Activated T-helper 17 cell treated with anti-CD3 and anti-CD28 coated beads, Interleukin-2, amount 50 U/mL, for 72 hours (primary cell): ENCODE measurements around the gene HIVEP1. TPM values are rescaled to one million over a fixed set of nuclear protein-coding genes. Genes with fewer than 3 reads are reported as not detected.

ENCODE experiments used
- ATAC-seq: fragments of 150-1000 bp; cut with Tn5 transposase; replicated peaks from 2 replicates; pipeline ENCODE4 v1.10.0; 2021; ENCODE audit warnings: mild to moderate bottlenecking, moderate library complexity
- H3K27ac Mint-ChIP-seq: one replicate; pipeline ENCODE4 v1.8.0; 2022; ENCODE audit warnings: mixed read lengths
- H3K27me3 Mint-ChIP-seq: one replicate; pipeline ENCODE4 v1.8.0; 2022; ENCODE audit warnings: mixed read lengths
- H3K36me3 Mint-ChIP-seq: one replicate; pipeline ENCODE4 v1.8.0; 2022; ENCODE audit warnings: low read depth, mild to moderate bottlenecking, mixed read lengths
- H3K4me1 Mint-ChIP-seq: one replicate; pipeline ENCODE4 v1.8.0; 2022; ENCODE audit warnings: mixed read lengths
- H3K4me3 Mint-ChIP-seq: one replicate; pipeline ENCODE4 v1.8.0; 2022; ENCODE audit warnings: mild to moderate bottlenecking, mixed read lengths
- H3K9me3 Mint-ChIP-seq: one replicate; pipeline ENCODE4 v1.8.0; 2022; ENCODE audit warnings: mixed read lengths
- total RNA-seq, 2 donors: library from RNA; stranded (reverse); gene quantifications; one replicate each; pipeline ENCODE4 v1.2.3, GENCODE V29; 2022

HIVEP1 gene
- total RNA-seq, 2 donors from 2014 or later = 29.4 to 75.5 TPM

DNA sequence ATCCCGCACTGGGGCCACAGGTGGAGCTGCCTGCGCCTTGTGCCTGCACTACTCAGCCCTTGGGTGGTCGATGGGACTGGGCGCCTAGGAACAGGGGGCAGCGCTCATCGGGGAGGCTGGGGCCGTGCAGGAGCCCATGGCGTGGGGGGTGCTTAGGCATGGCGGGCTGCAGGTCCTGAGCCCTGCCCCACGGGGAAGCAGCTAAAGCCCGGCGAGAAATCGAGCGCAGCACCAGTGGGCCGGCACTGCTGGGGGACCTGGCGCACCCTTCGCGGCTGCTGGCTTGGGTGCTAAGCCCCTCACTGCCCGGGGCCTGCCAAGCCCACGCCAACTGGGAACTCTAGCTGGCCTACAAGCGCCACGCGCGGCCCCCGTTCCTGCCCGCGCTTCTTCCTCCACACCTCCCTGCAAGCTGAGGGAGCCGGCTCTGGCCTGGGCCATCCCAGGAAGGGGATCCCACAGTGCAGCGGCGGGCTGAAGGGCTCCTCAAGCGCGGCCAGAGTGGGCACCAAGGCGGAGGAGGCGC is 5.8 kb downstream of the HIVEP1 start:
- Mint-ChIP-seq H3K27me3 (no peaks in the 10 kb centered on the region), H3K9me3 (no peaks in the 10 kb centered on the region), H3K27ac (no peak overlapping the region), H3K36me3 (peaks cover 98% of the 10 kb centered on the region), H3K4me1 (peaks cover 39% of the 10 kb centered on the region), H3K4me3 (no peak overlapping the region)
- no peak for ATAC-seq

DNA sequence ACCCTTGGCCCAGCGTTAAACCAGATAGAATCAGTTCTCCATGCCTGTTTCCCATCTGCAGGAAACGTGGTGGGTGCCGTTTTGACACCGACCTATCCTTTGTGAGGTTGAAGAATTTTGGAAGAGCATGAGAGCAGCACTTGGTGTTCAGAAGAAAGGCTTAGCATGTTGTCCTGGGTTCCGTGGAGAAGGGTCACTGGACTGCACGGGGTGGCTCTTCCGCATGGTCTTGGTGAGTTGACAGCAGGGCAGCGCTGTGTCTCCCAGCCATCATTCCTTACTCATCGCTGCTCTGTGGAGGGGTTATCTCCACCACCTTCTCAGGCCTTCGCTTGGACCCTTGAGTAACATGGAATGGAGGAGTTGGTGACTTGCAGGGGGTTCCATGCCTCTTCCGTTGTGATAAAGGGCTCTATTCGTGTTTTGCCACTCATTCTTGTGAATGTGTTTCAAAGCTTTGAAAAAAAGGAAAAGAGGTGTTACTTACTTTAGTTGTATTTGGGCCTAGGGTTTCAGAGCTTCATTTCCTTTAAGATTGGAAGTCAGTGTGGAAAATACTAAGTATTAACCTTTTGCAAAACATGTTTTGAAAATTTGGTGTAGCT is 8.2 kb downstream of the HIVEP1 start:
- Mint-ChIP-seq H3K4me1 (peaks cover 26% of the 10 kb centered on the region), H3K27me3 (no peaks in the 10 kb centered on the region), H3K27ac (no peak overlapping the region), H3K4me3 (peak overlapping the region; percentile 6), H3K36me3 (peaks cover 89% of the 10 kb centered on the region), H3K9me3 (no peaks in the 10 kb centered on the region)
- ATAC-seq = no peak

DNA sequence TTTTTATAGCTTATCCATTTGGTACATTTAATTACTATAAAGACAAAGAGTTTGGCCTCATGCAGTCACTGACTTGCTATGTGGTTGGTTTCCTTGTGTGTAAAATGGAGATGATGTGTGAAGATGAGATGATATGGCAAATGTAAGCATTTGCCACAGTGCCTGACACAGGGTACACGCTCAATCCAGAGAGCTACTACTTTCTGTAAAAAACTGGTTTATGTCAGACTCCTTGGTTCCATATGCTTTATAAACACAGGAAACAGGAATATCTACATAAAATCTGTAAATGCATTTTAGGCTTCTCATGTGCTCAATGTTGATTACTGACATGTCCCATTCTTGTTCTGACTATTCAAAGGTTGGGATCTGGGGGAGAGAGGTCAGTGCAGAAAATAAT is 10.4 kb downstream of the HIVEP1 start:
- Mint-ChIP-seq H3K9me3 (peaks cover 1% of the 10 kb centered on the region), H3K36me3 (peaks cover 89% of the 10 kb centered on the region), H3K27ac (no peak overlapping the region), H3K4me1 (peaks cover 30% of the 10 kb centered on the region), H3K4me3 (no peak overlapping the region), H3K27me3 (no peaks in the 10 kb centered on the region)
- no peak for ATAC-seq

DNA sequence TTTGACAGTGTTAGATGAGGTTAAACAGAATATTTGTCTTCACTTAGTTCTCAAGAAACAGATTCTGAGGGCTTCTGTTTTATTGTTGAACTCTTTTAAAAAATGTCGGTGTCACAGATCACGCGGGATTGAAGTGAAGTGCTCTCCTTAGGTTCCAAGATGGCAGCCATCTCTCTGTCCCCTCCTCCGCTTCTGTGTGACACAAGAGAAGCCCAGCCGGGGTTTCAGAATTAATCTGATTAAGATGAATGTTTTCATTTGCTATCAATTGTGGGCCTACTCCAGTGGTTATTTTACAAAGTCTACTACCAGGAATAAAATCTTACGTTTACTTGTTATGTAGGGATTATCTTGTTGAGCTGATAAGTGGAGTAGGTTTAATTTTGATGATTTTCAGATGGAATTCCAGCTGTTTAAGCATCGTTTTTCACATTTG is 10.9 kb downstream of the HIVEP1 start:
- no peak for ATAC-seq
- H3K4me1 Mint-ChIP-seq = peaks cover 35% of the 10 kb centered on the region
- no peak overlapping the region for H3K27ac Mint-ChIP-seq
- peaks cover 90% of the 10 kb centered on the region for H3K36me3 Mint-ChIP-seq
- peaks cover 4% of the 10 kb centered on the region for H3K9me3 Mint-ChIP-seq
- H3K27me3 Mint-ChIP-seq = no peaks in the 10 kb centered on the region
- no peak overlapping the region for H3K4me3 Mint-ChIP-seq

GRCh38 chr6:12024216-12024615 is 12.1 kb downstream of the HIVEP1 start:
- Mint-ChIP-seq H3K27ac (no peak overlapping the region), H3K4me1 (peaks cover 30% of the 10 kb centered on the region), H3K9me3 (peaks cover 4% of the 10 kb centered on the region), H3K4me3 (no peak overlapping the region), H3K27me3 (no peaks in the 10 kb centered on the region), H3K36me3 (peaks cover 91% of the 10 kb centered on the region)
- ATAC-seq = no peak

DNA sequence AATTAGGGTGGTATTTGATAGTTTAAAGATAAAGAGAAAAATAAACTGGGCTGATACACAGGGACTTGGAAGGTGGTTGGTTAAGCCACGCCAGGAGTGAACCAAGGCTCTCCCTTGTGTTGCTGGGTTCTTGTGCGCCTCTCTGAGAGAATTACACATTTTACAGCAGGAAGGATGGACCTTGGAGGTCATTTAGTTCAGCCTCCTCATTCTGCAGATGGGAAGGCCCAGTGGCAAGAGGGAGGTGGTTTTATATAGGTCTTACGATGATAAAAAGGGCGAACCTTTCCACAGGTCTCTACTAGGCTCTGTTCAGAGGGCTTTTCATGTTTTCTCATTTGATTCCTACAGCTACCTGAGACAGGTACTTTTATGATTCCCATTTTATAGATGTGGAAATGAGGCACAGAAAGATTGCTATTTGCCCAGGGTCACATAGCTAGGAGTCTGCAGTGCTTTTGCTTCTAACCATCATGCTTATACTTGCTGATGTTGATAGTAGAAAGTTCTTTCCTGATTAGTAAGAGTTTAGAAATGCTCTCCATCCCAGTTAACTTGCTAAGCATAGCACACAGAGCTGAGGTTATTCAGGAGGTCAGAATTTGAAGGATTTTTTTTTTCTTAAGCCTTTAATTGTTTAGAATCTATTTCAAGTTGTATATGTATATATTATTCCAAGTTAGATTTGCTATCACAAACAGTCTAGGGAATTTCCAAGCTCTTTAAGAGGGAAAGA is 12.8 kb downstream of the HIVEP1 start:
- no peak overlapping the region for H3K4me3 Mint-ChIP-seq
- H3K36me3 Mint-ChIP-seq = peaks cover 91% of the 10 kb centered on the region
- peaks cover 7% of the 10 kb centered on the region for H3K9me3 Mint-ChIP-seq

GRCh38 chr6:12026120-12026519 is 14.0 kb downstream of the HIVEP1 start:
- Mint-ChIP-seq H3K27ac (no peak overlapping the region), H3K36me3 (peaks cover 91% of the 10 kb centered on the region), H3K27me3 (no peaks in the 10 kb centered on the region), H3K4me3 (no peak overlapping the region), H3K4me1 (peaks cover 30% of the 10 kb centered on the region), H3K9me3 (peaks cover 7% of the 10 kb centered on the region)
- ATAC-seq = no peak

More for the DNA sequence above, 12.8 kb downstream of the HIVEP1 start:
- H3K27me3 Mint-ChIP-seq = no peaks in the 10 kb centered on the region
- ATAC-seq = no peak
- peaks cover 33% of the 10 kb centered on the region for H3K4me1 Mint-ChIP-seq
- no peak overlapping the region for H3K27ac Mint-ChIP-seq

GRCh38 chr6:12026833-12027232 is 14.7 kb downstream of the HIVEP1 start:
- no peak for ATAC-seq
- Mint-ChIP-seq H3K4me3 (no peak overlapping the region), H3K4me1 (peaks cover 27% of the 10 kb centered on the region), H3K9me3 (peaks cover 7% of the 10 kb centered on the region), H3K27ac (no peak overlapping the region), H3K27me3 (no peaks in the 10 kb centered on the region), H3K36me3 (peaks cover 91% of the 10 kb centered on the region)

DNA sequence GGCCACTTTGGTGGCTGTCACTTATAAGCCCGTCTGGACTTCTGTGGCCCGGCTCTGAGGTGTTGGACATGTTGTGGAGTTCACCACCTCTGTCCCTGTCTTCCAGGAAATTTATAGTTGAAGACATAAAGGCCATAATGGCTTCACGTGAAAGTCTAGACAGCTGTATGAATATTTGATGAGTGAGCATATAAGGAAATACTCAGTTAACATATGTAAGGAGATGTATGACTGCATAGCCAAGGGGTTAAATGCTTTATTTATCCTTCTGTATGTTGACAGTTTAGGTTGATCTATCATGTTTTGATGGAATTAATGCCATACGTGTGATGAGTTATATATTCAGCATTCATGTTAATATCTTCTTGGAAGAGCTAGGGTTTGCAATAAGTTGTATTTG is 16.1 kb downstream of the HIVEP1 start:
- H3K9me3 Mint-ChIP-seq = peaks cover 7% of the 10 kb centered on the region
- no peak overlapping the region for H3K4me3 Mint-ChIP-seq
- peaks cover 34% of the 10 kb centered on the region for H3K4me1 Mint-ChIP-seq
- H3K36me3 Mint-ChIP-seq = peaks cover 87% of the 10 kb centered on the region
- no peak for ATAC-seq
- no peaks in the 10 kb centered on the region for H3K27me3 Mint-ChIP-seq
- no peak overlapping the region for H3K27ac Mint-ChIP-seq

GRCh38 chr6:12029979-12030737 is 18.0 kb downstream of the HIVEP1 start:
- Mint-ChIP-seq H3K4me3 (peak overlapping the region; percentile 57), H3K27me3 (no peaks in the 10 kb centered on the region), H3K27ac (no peak overlapping the region), H3K36me3 (peaks cover 85% of the 10 kb centered on the region), H3K9me3 (peaks cover 7% of the 10 kb centered on the region), H3K4me1 (peaks cover 44% of the 10 kb centered on the region)
- no peak for ATAC-seq

DNA sequence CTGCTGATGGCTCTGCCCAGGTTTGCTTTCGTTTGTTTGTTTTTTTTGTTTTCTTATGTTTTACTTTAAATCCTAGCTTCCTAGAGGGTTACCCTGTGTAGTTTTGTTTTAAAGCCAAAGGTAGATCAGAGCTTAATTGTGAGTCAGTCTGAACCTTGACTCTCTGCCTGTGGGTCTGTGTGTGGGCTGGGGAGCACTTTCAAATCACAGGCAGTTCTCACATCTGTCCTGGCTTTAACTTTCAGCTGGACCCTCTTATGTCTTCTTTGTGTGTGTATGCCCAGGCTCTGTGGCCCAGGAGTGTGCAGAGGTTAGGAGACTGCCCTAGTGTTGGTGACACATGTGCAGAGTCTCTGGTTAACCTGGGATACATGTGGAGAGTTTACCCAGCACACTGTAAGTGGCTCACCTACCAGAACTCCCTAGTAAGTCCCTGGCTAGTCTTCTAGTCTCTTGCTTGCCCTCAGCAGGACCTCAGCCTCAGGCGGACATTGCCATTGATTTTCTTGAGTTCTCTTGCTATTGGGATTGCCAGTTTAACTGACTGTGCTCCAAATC is 19.0 kb downstream of the HIVEP1 start:
- H3K4me3 Mint-ChIP-seq = peak overlapping the region; percentile 57
- peak overlapping the region; percentile 42 for H3K27ac Mint-ChIP-seq
- peak; percentile 96 for ATAC-seq
- peaks cover 42% of the 10 kb centered on the region for H3K4me1 Mint-ChIP-seq
- H3K27me3 Mint-ChIP-seq = no peaks in the 10 kb centered on the region
- H3K9me3 Mint-ChIP-seq = peaks cover 7% of the 10 kb centered on the region
- H3K36me3 Mint-ChIP-seq = peaks cover 76% of the 10 kb centered on the region

GRCh38 chr6:12032783-12033573 is 20.9 kb downstream of the HIVEP1 start:
- Mint-ChIP-seq H3K4me3 (no peak overlapping the region), H3K27me3 (no peaks in the 10 kb centered on the region), H3K4me1 (peaks cover 44% of the 10 kb centered on the region), H3K36me3 (peaks cover 64% of the 10 kb centered on the region), H3K9me3 (peaks cover 3% of the 10 kb centered on the region), H3K27ac (peak overlapping the region; percentile 38)
- no peak for ATAC-seq

DNA sequence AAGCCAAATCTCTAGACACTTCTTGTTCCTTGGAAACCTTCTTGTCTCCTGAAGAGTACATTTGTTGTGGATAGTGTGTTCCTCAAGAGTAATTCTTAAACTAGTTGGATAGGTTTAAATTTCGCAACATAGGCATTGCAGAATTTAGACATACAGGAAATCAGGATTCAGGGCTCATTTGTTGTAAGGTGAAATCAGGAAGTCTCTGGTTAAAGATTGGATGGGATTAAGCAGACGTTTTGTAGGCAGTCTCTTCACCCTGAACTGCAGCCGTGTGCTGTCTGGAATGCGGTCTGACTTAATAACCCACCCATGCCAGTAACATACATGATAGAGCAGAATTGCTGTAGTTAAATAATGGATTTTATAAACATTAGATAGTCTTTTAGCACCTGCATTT is 21.7 kb downstream of the HIVEP1 start:
- no peak for ATAC-seq
- H3K27ac Mint-ChIP-seq = no peak overlapping the region
- H3K27me3 Mint-ChIP-seq = no peaks in the 10 kb centered on the region
- peaks cover 44% of the 10 kb centered on the region for H3K4me1 Mint-ChIP-seq
- H3K9me3 Mint-ChIP-seq = peaks cover 3% of the 10 kb centered on the region
- H3K4me3 Mint-ChIP-seq = no peak overlapping the region
- peaks cover 56% of the 10 kb centered on the region for H3K36me3 Mint-ChIP-seq

- no peak for ATAC-seq
Observed at GRCh38 chr6:12034349-12034748, 22.2 kb downstream of the HIVEP1 start.

More at GRCh38 chr6:12034349-12034748, 22.2 kb downstream of the HIVEP1 start:
- Mint-ChIP-seq H3K9me3 (peaks cover 2% of the 10 kb centered on the region), H3K4me3 (no peak overlapping the region), H3K36me3 (peaks cover 55% of the 10 kb centered on the region), H3K4me1 (peaks cover 44% of the 10 kb centered on the region), H3K27me3 (no peaks in the 10 kb centered on the region), H3K27ac (no peak overlapping the region)
